GDM1 (cell line): Measurements from ENCODE around the gene C19orf73.
"Not testable (repeated sequence)": the region's sequence is repeated elsewhere in the genome, so short reads cannot be mapped to it uniquely, and the experiment has no call there.

ENCODE experiments used
- DNase-seq: peaks from one replicate; lab custom pipeline; 2025; lab: John Stamatoyannopoulos, UW

The C19orf73 gene

DNA sequence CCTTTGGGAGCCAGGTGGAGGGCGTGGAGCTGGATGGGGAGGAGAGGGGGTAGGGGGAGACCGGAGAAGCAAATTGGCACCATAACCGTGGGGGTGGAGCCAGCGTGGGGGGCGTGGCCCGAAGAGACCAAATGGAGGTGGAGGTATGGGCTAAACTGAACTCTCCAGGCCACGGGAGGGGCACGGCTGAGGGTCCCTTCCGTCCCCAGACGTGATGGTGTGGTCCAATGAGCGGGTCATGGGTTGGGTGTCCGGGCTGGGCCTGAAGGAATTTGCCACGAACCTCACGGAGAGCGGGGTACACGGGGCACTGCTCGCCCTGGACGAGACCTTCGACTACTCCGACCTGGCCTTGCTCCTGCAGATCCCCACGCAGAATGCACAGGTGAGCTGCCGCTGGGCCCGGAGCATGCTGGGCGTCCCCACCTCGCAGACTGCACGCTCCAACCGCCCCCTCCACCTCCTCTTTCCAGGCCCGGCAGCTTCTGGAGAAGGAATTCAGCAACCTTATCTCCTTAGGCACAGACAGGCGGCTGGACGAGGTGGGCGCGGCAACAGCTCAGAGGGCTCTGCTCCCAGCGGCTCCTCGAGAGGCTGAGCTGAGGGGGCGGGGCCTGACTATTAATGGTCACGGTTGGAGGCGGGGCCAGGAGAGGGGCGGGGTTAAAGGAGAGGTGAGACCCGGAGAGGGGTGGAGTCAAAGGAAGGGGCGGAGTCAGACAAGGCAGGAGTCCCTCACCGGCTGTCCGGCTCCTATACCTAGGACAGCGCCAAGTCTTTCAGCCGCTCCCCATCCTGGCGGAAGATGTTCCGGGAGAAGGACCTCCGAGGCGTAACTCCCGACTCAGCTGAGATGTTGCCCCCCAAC is 30.1 kb upstream of the C19orf73 start:
- DNase-seq: peak; percentile 87

DNA sequence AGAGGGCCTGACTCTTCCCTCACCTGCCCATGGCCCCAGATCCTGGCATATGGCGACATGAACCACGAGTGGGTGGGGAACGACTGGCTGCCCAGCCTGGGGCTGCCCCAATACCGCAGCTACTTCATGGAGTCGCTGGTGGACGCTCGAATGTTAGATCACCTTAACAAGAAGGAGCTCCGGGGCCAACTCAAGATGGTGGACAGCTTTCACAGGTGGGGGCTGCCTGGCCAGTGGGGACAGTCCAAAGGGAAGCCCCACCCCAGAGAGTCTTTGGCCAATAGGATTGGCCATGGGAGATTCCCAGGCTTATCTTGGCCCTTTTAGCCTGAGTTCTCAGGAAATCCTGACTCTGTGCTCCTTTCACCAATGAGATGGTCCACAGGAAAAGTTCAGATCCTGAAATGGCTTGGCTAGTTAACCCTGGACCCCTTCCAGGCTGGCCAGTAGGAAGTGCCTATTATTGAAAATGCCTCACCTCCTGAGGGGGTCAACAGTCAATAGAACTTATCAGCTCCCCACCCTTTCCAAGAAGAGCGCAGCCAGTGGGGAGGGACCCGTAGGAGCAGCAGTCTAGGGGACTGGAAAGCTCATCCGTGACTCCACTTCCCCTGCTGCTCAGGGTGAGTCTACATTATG is 29.2 kb upstream of the C19orf73 start:
- DNase-seq: no peak

DNA sequence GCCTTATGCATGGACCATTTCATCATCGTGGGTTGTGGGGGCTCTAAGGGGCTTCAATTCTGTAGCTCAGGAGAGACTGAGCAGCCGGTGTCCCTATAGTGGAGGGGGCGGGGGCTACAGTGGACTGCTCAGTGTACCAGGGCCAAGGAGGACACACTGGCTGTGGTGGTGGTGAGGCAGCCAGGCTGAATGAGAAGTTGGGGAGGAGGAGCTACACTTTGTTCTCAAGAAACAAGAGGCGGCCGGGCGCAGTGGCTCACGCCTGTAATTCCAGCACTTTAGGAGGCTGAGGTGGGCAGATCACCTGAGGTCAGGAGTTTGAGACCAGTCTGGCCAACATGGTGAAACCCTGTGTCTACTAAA is 27.4 kb upstream of the C19orf73 start:
- not testable (repeated sequence) for DNase-seq

DNA sequence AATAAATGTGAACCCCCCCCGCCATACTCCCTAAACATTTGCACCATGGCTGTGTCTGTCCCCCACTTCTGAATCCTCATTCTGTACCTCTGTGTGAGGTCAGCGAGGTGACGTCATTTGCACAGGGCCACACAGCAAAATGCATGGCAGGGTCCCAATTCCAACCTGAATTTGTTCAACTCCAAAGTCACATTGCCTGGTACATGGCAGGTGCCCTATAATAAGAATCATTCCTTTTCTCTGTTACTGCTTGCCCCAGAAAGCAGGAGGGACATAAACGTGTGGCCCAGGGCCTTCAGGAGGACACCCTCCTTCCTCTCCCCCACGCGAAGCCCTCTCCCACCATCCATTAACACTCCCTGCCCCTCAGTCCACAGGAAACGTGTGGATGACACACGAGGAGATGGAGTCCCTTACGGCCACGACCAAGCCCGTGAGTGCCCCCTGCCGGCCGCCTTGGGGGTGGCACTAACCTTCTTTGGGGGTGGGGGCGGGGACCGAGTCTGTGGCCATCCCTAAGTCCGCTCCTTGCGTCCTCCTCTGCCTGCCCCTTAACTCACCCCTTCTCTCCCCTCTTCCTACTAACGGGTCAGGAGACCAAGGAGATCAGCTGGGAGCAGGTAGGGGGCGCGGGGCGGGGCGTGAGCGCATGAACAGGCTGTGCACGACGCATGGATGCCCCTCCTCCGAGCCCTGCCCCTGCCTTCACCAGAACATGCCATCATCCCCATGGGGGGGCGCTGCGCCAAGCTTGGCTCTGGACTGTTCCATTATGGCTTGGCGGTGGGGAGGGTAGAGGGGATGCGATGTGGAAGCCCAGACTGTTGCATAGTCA is 26.8 kb upstream of the C19orf73 start:
- DNase-seq: peak; percentile 76

- peak; percentile 84 for DNase-seq
Measured at GRCh38 chr19:49142866-49143335, 24.0 kb upstream of the C19orf73 start.

DNA sequence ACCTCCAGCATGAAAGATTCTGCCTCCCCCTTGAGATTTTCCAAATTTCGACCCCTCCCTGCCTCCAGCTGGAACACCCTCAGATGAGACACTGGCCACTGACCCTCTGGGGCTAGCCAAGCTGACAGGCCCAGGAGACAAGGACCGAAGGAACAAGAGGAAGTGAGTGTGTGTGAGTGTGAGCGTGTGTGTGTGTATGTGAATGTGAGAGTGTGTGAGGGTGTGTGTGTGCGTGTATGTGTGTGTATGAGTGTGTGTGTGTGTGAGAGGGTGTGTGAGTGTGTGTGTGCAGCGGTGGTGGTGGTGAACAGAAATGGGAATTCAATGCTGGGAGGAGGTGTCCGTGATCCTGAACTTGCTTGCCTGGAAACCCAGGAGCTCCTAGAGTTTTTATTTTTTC is 22.4 kb upstream of the C19orf73 start:
- DNase-seq: no peak

GRCh38 chr19:49140951-49141350 is 22.0 kb upstream of the C19orf73 start:
- DNase-seq: no peak

DNA sequence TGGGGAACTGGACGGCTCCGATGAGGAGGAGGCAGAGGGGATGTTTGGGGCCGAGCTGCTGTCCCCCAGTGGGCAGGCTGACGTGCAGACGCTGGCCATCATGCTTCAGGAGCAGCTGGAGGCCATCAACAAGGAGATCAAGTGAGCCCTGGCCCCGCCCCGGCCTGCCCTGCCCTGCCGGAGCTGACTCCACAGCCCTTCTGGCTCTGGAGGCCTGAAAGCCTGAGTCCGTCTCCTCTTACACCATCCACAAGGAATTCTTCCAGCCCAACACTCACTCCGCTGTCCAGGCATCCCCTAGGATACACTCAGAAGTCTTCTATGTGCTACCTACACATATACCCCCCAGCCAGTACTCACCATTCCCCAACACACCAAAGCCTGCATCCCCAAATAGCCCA is 17.8 kb upstream of the C19orf73 start:
- DNase-seq: no peak

DNA sequence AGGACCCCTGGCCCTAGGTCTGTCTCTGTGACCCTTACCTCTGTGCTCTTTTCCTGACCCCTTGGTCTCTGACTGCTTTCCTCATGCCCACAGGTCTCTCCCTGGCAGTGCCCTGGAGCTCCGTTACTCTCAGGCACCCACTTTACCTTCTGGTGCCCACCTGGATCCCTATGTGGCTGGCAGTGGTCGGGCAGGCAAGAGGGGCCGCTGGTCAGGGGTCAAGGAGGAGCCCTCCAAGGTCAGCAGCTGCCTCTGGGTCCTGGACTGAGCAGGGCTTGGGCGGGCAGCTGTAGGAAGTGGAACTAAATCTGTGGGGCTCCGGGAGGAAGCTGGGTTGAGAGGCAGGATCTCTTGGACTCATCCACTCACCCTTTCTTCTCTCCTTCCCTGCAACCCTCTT is 16.7 kb upstream of the C19orf73 start:
- DNase-seq: no peak

GRCh38 chr19:49133621-49134454 is 14.9 kb upstream of the C19orf73 start:
- no peak for DNase-seq

- no peak for DNase-seq
Measured at GRCh38 chr19:49132974-49133609, 14.1 kb upstream of the C19orf73 start.

GRCh38 chr19:49130325-49130724 is 11.4 kb upstream of the C19orf73 start:
- DNase-seq: no peak

GRCh38 chr19:49129238-49129583 is 10.3 kb upstream of the C19orf73 start:
- no peak for DNase-seq

GRCh38 chr19:49128545-49129237 is 9.7 kb upstream of the C19orf73 start:
- no peak for DNase-seq

GRCh38 chr19:49127674-49128544 is 9.0 kb upstream of the C19orf73 start:
- DNase-seq: peak; percentile 96

DNA sequence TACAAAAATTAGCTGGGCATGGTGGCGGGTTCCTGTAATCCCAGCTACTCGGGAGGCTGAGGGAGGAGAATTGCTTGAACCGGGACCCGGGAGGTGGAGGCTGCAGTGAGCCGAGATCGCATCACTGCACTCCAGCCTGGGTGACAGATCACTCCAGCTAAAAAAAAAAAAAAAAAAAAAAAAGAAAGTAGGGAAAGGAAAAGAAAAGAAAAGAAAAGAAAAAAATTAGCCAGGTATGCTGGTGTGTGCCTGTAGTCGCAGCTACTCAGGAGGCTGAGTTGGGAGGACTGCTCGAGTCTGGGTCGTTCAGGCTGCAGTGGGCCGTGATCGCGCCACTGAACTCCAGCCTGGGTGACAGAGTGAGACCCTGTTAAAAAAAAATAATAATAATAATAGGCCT is 8.3 kb upstream of the C19orf73 start:
- not testable (repeated sequence) for DNase-seq

DNA sequence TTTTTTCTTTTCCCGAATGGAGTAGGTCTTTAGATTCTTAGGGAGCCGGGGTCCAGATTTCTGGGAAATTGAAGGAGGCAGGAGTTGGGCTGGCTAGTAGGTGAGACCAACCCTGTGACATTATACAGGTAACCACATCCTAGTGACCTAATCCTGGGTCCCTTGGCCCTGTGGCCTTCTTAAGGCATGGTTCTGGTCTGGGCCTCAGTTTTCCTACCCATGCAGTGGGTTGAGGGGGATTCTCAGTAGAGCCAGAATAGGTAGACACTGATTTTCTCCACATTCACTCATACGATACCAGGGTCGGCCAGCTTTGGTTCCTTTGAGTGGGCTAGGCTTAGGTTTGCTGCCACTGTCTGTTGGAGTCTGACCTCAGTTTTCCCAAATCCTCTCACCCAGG is 7.6 kb upstream of the C19orf73 start:
- DNase-seq: no peak

DNA sequence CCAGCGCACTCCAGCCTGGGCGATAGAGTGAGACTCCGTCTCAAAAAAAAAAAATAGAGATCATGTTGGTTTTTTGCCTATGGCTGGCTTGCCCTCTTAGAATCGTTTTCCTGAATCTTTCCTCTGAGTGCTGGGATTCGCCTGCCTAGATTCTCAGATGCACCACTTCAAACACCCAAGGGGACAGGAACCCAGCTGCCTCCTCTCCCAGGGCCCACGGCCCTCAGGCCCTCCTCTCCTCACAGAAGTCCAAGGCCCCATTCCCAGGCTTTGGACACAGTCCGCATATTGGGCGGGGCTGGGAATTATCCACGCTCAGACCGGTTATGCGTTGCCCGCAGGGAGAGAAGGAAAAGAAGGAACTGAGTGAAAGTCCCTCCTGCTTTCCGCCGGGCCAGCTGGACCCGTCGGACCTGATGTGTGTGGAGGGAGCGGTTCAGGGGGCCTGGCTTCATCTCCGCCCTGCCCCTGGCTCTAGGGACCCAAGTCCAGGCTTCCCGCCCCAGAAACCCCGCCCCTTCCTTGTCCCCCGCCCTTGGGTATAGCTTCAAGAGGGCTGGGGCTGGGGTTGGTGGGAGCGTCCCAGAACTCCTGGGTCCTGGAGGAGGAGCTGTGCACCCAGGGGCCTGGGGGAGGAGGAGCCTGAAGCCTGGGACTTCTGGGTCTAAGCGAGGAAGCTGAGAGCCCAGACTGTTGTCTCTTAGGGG is 6.2 kb upstream of the C19orf73 start:
- DNase-seq: no peak

DNA sequence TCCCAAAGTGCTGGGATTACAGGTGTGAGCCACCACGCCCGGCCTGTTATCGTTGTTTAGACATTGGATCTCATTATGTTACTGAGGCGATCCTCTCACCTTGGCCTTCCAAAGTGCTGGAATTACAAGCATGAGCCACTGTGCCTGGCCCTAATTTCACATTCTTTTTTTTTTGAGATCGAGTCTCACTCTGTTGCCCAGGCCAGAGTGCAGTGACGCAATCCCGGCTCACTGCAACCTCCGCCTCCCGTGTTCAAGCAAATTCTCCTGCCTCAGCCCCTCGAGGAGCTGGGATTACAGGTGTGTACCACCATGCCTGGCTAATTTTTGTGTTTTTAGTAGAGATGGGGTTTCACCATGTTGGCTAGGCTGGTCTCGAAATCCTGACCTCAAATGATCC is 4.3 kb upstream of the C19orf73 start:
- not testable (repeated sequence) for DNase-seq
